ENCODE results near the gene OR2L2. TPM values are rescaled to one million over a fixed set of nuclear protein-coding genes. Genes with fewer than 3 reads are reported as not detected.
"Not testable (repeated sequence)": the region's sequence is repeated elsewhere in the genome, so short reads cannot be mapped to it uniquely, and the experiment has no call there.

Gene OR2L2
- total RNA-seq, 4 donors from 2014 or later = not detected

DNA sequence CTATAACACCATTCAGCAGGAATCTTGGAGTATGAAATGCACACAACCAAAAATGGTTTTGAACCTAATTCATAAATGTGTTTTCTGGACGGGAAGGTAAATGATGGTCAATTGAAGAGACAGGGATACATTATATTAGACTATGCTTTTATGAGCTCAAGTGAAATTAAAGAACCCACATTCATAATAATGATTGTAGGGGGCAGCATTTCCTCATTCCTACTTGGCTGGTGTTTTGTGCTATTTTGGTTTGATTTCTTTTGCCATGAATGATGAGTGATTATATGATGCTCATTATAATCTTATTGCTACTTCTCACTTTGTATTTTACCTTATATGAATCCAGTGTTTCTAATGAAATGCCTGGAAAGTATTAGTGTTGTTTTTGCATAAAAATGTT lies 17.1 kb downstream of the OR2L2 start:
- H3K36me3 ChIP-seq = no peaks in the 10 kb centered on the region
- H3K4me3 ChIP-seq = no peak overlapping the region
- no peaks in the 10 kb centered on the region for H3K9me3 ChIP-seq
- ATAC-seq = no peak
- intact Hi-C loops (cut with DNase I; ENCODE audit: low total_unique reads) (no loop called here), in situ Hi-C loops (cut with MboI; ENCODE audit: low sequenced_read_pairs in 4 of 4) (no loop called here)
- H3K27me3 ChIP-seq = no peaks in the 10 kb centered on the region
- DNase-seq = no peak
- TF ChIP-seq, protein P1, sequence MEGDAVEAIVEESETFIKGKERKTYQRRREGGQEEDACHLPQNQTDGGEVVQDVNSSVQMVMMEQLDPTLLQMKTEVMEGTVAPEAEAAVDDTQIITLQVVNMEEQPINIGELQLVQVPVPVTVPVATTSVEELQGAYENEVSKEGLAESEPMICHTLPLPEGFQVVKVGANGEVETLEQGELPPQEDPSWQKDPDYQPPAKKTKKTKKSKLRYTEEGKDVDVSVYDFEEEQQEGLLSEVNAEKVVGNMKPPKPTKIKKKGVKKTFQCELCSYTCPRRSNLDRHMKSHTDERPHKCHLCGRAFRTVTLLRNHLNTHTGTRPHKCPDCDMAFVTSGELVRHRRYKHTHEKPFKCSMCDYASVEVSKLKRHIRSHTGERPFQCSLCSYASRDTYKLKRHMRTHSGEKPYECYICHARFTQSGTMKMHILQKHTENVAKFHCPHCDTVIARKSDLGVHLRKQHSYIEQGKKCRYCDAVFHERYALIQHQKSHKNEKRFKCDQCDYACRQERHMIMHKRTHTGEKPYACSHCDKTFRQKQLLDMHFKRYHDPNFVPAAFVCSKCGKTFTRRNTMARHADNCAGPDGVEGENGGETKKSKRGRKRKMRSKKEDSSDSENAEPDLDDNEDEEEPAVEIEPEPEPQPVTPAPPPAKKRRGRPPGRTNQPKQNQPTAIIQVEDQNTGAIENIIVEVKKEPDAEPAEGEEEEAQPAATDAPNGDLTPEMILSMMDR (IDR thresholded peaks at IDR 0.05 in 4 of 5, conservative IDR thresholded peaks at IDR 0.05 in 1 of 5) = no peak
- TF ChIP-seq POLR2A (IDR thresholded peaks at IDR 0.05) = no peak
- no peak overlapping the region for H3K27ac ChIP-seq
- no peaks in the 10 kb centered on the region for H3K4me1 ChIP-seq

DNA sequence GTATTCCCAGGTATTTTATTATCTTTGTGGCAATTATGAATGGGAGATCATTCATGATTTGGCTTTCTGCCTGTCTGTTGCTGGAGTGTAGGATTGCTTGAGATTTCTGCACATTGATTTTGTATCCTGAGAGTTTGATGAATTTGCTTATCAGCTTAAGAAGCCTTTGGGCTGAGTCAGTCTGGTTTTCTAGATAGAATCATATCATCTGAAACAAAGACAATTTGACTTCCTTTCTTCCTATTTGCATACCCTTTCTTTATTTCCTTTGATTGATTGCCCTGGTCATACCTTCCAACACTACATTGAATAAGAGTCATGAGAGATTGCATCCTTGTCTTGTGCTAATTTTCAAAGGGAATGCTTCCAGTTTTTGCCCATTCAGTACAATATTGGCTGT lies 24.8 kb downstream of the OR2L2 start:
- H3K4me3 ChIP-seq = no peak overlapping the region
- no peak for ATAC-seq
- H3K9me3 ChIP-seq = no peaks in the 10 kb centered on the region
- H3K4me1 ChIP-seq = no peaks in the 10 kb centered on the region
- TF ChIP-seq, protein P1 (IDR thresholded peaks at IDR 0.05 in 4 of 5, conservative IDR thresholded peaks at IDR 0.05 in 1 of 5) = no peak
- TF ChIP-seq POLR2A (IDR thresholded peaks at IDR 0.05) = no peak
- DNase-seq = no peak
- no peak overlapping the region for H3K27ac ChIP-seq
- no peaks in the 10 kb centered on the region for H3K36me3 ChIP-seq
- in situ Hi-C loops (cut with MboI; ENCODE audit: low sequenced_read_pairs in 4 of 4) (no loop called here), intact Hi-C loops (cut with DNase I; ENCODE audit: low total_unique reads) (no loop called here)
- no peaks in the 10 kb centered on the region for H3K27me3 ChIP-seq

DNA sequence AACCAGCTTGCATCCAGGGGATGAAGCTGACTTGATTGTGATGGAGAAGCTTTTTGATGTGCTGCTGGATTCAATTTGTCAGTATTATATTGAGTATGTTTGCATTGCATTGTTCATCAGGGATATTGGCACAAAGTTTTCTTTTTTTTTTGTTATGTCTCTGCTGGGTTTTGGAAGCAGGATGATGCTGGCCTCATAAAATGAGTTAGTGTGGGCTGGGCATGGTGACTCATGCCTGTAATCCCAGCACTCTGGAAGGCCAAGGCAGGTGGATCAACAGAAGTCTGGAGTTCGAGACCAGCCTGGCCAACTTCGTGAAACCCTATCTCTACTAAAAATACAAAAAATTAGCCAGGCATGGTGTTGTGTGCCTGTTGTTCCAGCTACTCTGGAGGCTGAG lies 25.4 kb downstream of the OR2L2 start:
- in situ Hi-C loops (cut with MboI; ENCODE audit: low sequenced_read_pairs in 4 of 4) = no loop called here
- Histone ChIP-seq H3K4me1 (no peaks in the 10 kb centered on the region), H3K27ac (no peak overlapping the region), H3K9me3 (no peaks in the 10 kb centered on the region), H3K27me3 (no peaks in the 10 kb centered on the region), H3K4me3 (no peak overlapping the region), H3K36me3 (no peaks in the 10 kb centered on the region)
- intact Hi-C loops (cut with DNase I; ENCODE audit: low total_unique reads) = no loop called here
- DNase-seq = no peak
- TF ChIP-seq, protein P1 (IDR thresholded peaks at IDR 0.05 in 4 of 5, conservative IDR thresholded peaks at IDR 0.05 in 1 of 5) = no peak
- TF ChIP-seq POLR2A (IDR thresholded peaks at IDR 0.05) = no peak
- ATAC-seq = no peak

DNA sequence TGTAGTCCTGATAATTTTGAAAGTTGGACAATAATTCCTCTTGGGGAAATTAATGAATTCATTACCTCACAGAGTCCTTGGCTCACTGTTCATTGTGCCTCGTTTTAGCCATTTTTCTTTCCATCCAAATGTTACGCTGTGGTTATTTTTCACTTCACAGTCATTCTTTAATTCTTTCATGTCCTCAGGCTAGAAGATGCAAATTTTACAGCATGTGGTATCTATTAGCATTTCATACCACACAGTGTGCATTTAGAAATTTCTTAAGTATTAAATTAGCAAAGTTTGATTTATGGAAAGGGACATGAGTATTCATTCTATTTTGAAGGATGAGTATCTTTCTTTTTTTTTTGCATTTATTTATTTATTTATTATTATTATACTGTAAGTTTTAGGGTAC lies 35.2 kb downstream of the OR2L2 start:
- Histone ChIP-seq H3K4me3 (no peak overlapping the region), H3K36me3 (no peaks in the 10 kb centered on the region), H3K9me3 (no peaks in the 10 kb centered on the region), H3K27me3 (no peaks in the 10 kb centered on the region), H3K4me1 (no peaks in the 10 kb centered on the region), H3K27ac (no peak overlapping the region)
- DNase-seq (no peak), ATAC-seq (no peak)
- in situ Hi-C loops (cut with MboI; ENCODE audit: low sequenced_read_pairs in 4 of 4) (no loop called here), intact Hi-C loops (cut with DNase I; ENCODE audit: low total_unique reads) (no loop called here)
- TF ChIP-seq POLR2A (IDR thresholded peaks at IDR 0.05) = no peak
- TF ChIP-seq, protein P1 (IDR thresholded peaks at IDR 0.05 in 4 of 5, conservative IDR thresholded peaks at IDR 0.05 in 1 of 5) = no peak

DNA sequence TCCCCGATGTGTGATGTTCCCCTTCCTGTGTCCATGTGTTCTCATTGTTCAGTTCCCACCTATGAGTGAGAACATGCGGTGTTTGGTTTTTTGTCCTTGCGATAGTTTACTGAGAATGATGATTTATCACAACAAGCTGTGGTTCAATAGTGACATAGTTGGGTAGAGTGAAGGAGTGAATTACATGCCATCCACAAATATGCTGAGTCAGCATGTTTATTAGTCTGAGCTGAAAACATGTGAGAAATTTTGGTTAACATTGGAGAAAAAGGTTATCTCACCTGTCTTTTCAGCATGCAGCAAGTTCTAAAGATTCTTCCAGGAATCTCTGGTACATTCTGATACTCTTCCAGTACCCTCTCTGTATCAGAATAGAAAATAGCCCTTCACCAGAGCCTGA lies 35.7 kb downstream of the OR2L2 start:
- no peak for DNase-seq
- no peaks in the 10 kb centered on the region for H3K36me3 ChIP-seq
- H3K4me3 ChIP-seq = no peak overlapping the region
- intact Hi-C loops (cut with DNase I; ENCODE audit: low total_unique reads) (no loop called here), in situ Hi-C loops (cut with MboI; ENCODE audit: low sequenced_read_pairs in 4 of 4) (no loop called here)
- H3K27me3 ChIP-seq = no peaks in the 10 kb centered on the region
- H3K9me3 ChIP-seq = no peaks in the 10 kb centered on the region
- H3K27ac ChIP-seq = no peak overlapping the region
- no peak for ATAC-seq
- TF ChIP-seq, protein P1 (IDR thresholded peaks at IDR 0.05 in 4 of 5, conservative IDR thresholded peaks at IDR 0.05 in 1 of 5) = no peak
- no peak for TF ChIP-seq POLR2A (IDR thresholded peaks at IDR 0.05)
- no peaks in the 10 kb centered on the region for H3K4me1 ChIP-seq

DNA sequence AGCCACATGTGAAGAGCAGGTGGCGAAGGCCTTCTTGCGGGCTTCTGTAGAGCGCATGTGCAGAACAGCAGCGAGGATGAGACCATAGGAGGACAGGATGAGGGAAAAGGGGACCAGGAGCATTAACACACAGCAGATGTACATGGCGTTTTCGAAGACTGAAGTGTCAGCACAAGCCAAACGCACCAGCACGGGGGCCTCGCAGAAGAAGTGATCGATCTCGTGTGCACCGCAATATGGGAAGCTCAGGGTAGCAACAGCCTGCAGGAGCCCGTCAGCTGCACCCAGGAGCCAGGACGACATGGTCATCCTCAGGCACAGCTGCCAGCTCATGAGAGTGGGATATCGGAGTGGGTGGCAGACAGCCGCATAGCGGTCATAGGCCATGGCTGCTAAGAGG lies 54.0 kb downstream of the OR2L2 start:
- DNase-seq; intact Hi-C loops (cut with DNase I; ENCODE audit: low total_unique reads): not testable (repeated sequence)

More for the DNA sequence above, 54.0 kb downstream of the OR2L2 start:
- H3K4me1 ChIP-seq; H3K27ac ChIP-seq; ATAC-seq; H3K4me3 ChIP-seq; in situ Hi-C loops (cut with MboI; ENCODE audit: low sequenced_read_pairs in 4 of 4); H3K9me3 ChIP-seq; H3K36me3 ChIP-seq; H3K27me3 ChIP-seq: not testable (repeated sequence)
